Measurements from ENCODE around the gene FBXL7.

The FBXL7 gene

GRCh38 chr5:15598294-15598902 lies 98.4 kb downstream of the FBXL7 start:
- TF ChIP-seq MYC (IDR thresholded peaks at IDR 0.05; ENCODE audit: low read depth, low read length) (no peak), CTCF (IDR thresholded peaks at IDR 0.05; ENCODE audit: low read depth, low read length) (peak; percentile 68), POLR2A (IDR thresholded peaks at IDR 0.05; ENCODE audit: extremely low read depth, insufficient read length) (no peak)
- TF ChIP-seq, protein P1, sequence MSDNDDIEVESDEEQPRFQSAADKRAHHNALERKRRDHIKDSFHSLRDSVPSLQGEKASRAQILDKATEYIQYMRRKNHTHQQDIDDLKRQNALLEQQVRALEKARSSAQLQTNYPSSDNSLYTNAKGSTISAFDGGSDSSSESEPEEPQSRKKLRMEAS (IDR thresholded peaks at IDR 0.05; ENCODE audit: low read depth, low read length): no peak
- DNase-seq (ENCODE audit: low read depth): peak; percentile 39
- no peak overlapping the region for H3K4me3 ChIP-seq (ENCODE audit: low read depth, low read length)

DNA sequence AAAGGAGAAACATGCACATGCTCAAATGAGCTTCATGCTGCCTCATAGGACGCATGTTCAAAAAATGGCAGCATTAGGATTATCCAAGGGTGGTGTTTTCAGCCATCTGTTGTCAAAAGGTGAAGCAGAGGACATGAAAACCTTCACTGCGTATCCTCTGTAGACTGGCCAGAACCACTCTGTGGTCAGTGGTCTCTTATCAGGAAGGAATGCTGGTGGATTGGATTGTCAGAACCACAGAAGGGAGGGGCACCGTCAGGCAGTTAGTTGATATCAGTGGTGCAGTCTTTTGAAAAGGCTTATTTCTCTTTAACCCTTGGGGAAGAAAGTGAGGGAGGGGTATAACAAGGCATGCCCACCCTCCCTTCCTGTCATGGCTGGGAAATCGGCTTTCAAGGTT lies 100.1 kb downstream of the FBXL7 start:
- no peak for DNase-seq (ENCODE audit: low read depth)
- TF ChIP-seq CTCF (IDR thresholded peaks at IDR 0.05; ENCODE audit: low read depth, low read length) (no peak), MYC (IDR thresholded peaks at IDR 0.05; ENCODE audit: low read depth, low read length) (no peak), POLR2A (IDR thresholded peaks at IDR 0.05; ENCODE audit: extremely low read depth, insufficient read length) (no peak)
- TF ChIP-seq, protein P1 (IDR thresholded peaks at IDR 0.05; ENCODE audit: low read depth, low read length): no peak
- no peak overlapping the region for H3K4me3 ChIP-seq (ENCODE audit: low read depth, low read length)

DNA sequence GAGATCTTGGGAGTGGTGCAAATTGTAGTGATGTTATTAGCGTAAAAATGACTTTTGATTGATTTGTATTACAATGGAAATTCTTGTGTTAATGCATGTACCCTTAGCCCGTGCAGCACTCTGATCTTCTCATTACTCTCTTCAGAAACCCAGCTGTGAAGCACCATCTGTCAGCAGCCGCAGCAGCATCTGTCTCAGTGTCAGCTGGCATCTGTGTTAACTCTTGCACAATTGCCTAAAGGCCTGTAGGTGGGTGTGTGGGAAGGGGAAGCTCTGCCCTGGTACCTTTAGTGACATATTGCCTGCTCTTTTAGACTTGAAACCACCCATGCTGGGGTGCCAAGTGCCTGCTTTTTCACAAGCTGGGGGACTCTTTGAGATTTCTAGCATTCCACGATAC lies 101.3 kb downstream of the FBXL7 start:
- TF ChIP-seq CTCF (IDR thresholded peaks at IDR 0.05; ENCODE audit: low read depth, low read length) (no peak), POLR2A (IDR thresholded peaks at IDR 0.05; ENCODE audit: extremely low read depth, insufficient read length) (no peak), MYC (IDR thresholded peaks at IDR 0.05; ENCODE audit: low read depth, low read length) (no peak)
- TF ChIP-seq, protein P1 (IDR thresholded peaks at IDR 0.05; ENCODE audit: low read depth, low read length): no peak
- peak; percentile 8 for DNase-seq (ENCODE audit: low read depth)
- H3K4me3 ChIP-seq (ENCODE audit: low read depth, low read length): no peak overlapping the region

DNA sequence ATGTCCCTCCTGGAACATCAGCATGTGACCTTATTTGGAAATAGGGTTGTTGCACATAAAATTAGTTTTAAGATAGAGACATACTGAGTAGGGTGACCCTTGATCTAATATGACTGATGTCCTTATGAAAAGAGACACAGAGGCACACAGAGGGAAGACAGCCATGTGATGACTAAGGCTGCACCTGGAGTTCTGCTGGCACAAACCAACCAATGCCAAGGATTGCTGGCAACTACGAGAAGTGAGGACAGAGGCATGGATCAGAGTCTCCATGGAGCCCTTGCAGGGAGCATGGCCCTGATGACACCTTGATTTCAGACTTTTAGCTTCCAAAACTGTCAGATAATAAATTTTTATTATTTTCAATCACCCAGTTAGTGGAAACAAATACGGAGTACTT lies 101.9 kb downstream of the FBXL7 start:
- TF ChIP-seq CTCF (IDR thresholded peaks at IDR 0.05; ENCODE audit: low read depth, low read length) (no peak), MYC (IDR thresholded peaks at IDR 0.05; ENCODE audit: low read depth, low read length) (no peak), POLR2A (IDR thresholded peaks at IDR 0.05; ENCODE audit: extremely low read depth, insufficient read length) (no peak)
- TF ChIP-seq, protein P1 (IDR thresholded peaks at IDR 0.05; ENCODE audit: low read depth, low read length): no peak
- H3K4me3 ChIP-seq (ENCODE audit: low read depth, low read length): no peak overlapping the region
- DNase-seq (ENCODE audit: low read depth): no peak

DNA sequence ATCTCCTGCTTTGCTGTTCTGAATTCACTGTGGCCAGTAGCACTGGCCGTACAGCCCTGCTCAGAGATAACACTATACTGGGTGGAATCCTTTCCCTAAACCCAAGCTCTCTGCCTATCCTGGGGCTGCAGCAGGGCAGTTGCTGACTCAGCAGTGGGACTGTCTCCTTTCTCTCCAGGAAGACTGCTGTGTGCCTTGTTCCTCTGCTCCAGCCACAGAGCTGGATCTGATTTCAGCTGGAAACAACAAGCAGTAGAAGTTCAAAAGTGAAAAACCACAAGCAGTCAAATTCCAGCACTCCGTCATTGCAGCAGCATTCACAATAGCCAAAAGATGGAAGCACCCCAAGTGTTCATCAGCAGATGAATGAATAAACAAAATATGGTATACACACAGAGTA lies 105.0 kb downstream of the FBXL7 start:
- no peak overlapping the region for H3K4me3 ChIP-seq (ENCODE audit: low read depth, low read length)
- TF ChIP-seq POLR2A (IDR thresholded peaks at IDR 0.05; ENCODE audit: extremely low read depth, insufficient read length): no peak
- no peak for TF ChIP-seq MYC (IDR thresholded peaks at IDR 0.05; ENCODE audit: low read depth, low read length)
- no peak for TF ChIP-seq CTCF (IDR thresholded peaks at IDR 0.05; ENCODE audit: low read depth, low read length)
- TF ChIP-seq, protein P1 (IDR thresholded peaks at IDR 0.05; ENCODE audit: low read depth, low read length): no peak
- no peak for DNase-seq (ENCODE audit: low read depth)

Measured in NB4 (cell line).